Loucy (cell line): ENCODE measurements around the gene ZCCHC4.
"Not testable (repeated sequence)": the region's sequence is repeated elsewhere in the genome, so short reads cannot be mapped to it uniquely, and the experiment has no call there.

Source experiments
- H2AFZ ChIP-seq: fragments of 200-600 bp; sonication (generic); 2 replicates; pipeline ENCODE4 v1.6.0; 2016; ENCODE audit warnings: antibody characterized with exemption, mild to moderate bottlenecking, low read length, moderate library complexity
- H3F3A ChIP-seq: fragments of 200-600 bp; 2 replicates; pipeline ENCODE4 v1.6.0; 2016; ENCODE audit warnings: antibody characterized with exemption, low read depth, mild to moderate bottlenecking
- H3K27me3 ChIP-seq: fragments of 200-600 bp; sonication (generic); 2 replicates; pipeline ENCODE4 v1.6.1; 2014; ENCODE audit warnings: low read length, mild to moderate bottlenecking; ENCODE audit not compliant: insufficient read depth, poor library complexity, severe bottlenecking
- H3K36me3 ChIP-seq: fragments of 200-600 bp; sonication (generic); 2 replicates; pipeline ENCODE4 v1.6.1; 2016; ENCODE audit warnings: low read length; ENCODE audit not compliant: insufficient read depth
- H3K4me1 ChIP-seq: fragments of 200-600 bp; sonication (generic); 2 replicates; pipeline ENCODE4 v1.5.1; 2014; ENCODE audit warnings: low read length, mild to moderate bottlenecking; ENCODE audit not compliant: insufficient read depth, poor library complexity, severe bottlenecking
- H3K4me2 ChIP-seq: fragments of 200-600 bp; sonication (generic); 2 replicates; pipeline ENCODE4 v1.6.0; 2014; ENCODE audit warnings: antibody characterized with exemption, low read length, low read depth, mild to moderate bottlenecking; ENCODE audit not compliant: poor library complexity, severe bottlenecking
- H3K4me3 ChIP-seq: fragments of 200-600 bp; sonication (generic); 2 replicates; pipeline ENCODE4 v1.5.1; 2014; ENCODE audit warnings: low read length, mild to moderate bottlenecking, mixed read lengths; ENCODE audit not compliant: poor library complexity, severe bottlenecking
- H3K79me2 ChIP-seq: fragments of 200-600 bp; sonication (generic); 2 replicates; pipeline ENCODE4 v1.6.1; 2014; ENCODE audit warnings: low read length; ENCODE audit not compliant: insufficient read depth
- H3K9ac ChIP-seq: fragments of 200-600 bp; sonication (generic); 2 replicates; pipeline ENCODE4 v1.6.0; 2014; ENCODE audit warnings: mild to moderate bottlenecking, low read depth, low read length, moderate library complexity; ENCODE audit not compliant: poor library complexity, severe bottlenecking
- H3K9me2 ChIP-seq: fragments of 200-600 bp; sonication (generic); replicated peaks from 2 replicates; pipeline ENCODE4 v1.6.1; 2016; ENCODE audit warnings: low read depth, low read length, mixed read lengths
- H3K9me3 ChIP-seq: fragments of 200-600 bp; sonication (generic); 2 replicates; pipeline ENCODE4 v1.6.1; 2014; ENCODE audit warnings: mild to moderate bottlenecking, antibody characterized with exemption, low read length, low read depth; ENCODE audit not compliant: insufficient read depth
- H4K20me1 ChIP-seq: fragments of 200-600 bp; sonication (generic); 2 replicates; pipeline ENCODE4 v1.6.0; 2014; ENCODE audit warnings: antibody characterized with exemption, low read length, mild to moderate bottlenecking; ENCODE audit not compliant: insufficient read depth, poor library complexity, severe bottlenecking
- EZH2phosphoT487 ChIP-seq: fragments of 200-600 bp; IDR thresholded peaks from 2 replicates; pipeline ENCODE4 v1.6.1; 2018; ENCODE audit warnings: antibody characterized with exemption, mild to moderate bottlenecking, moderate library complexity, borderline replicate concordance
- TF ChIP-seq, protein P1 (sequence below): fragments of 200-600 bp; sonication (generic); conservative IDR thresholded peaks from 2 replicates; pipeline ENCODE4 v1.5.1; 2014; ENCODE audit warnings: mild to moderate bottlenecking, antibody characterized with exemption, low read length

Gene ZCCHC4

GRCh38 chr4:25321703-25322102 lies 9.1 kb downstream of the ZCCHC4 start:
- TF ChIP-seq, protein P1, sequence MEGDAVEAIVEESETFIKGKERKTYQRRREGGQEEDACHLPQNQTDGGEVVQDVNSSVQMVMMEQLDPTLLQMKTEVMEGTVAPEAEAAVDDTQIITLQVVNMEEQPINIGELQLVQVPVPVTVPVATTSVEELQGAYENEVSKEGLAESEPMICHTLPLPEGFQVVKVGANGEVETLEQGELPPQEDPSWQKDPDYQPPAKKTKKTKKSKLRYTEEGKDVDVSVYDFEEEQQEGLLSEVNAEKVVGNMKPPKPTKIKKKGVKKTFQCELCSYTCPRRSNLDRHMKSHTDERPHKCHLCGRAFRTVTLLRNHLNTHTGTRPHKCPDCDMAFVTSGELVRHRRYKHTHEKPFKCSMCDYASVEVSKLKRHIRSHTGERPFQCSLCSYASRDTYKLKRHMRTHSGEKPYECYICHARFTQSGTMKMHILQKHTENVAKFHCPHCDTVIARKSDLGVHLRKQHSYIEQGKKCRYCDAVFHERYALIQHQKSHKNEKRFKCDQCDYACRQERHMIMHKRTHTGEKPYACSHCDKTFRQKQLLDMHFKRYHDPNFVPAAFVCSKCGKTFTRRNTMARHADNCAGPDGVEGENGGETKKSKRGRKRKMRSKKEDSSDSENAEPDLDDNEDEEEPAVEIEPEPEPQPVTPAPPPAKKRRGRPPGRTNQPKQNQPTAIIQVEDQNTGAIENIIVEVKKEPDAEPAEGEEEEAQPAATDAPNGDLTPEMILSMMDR: no peak
- no peak for TF ChIP-seq EZH2phosphoT487
- H3K4me1 ChIP-seq: no peaks in the 10 kb centered on the region
- no peak overlapping the region for H3K9ac ChIP-seq
- H4K20me1 ChIP-seq: peaks cover 3% of the 10 kb centered on the region
- no peaks in the 10 kb centered on the region for H3K9me3 ChIP-seq
- H3F3A ChIP-seq: no peaks in the 10 kb centered on the region
- no peaks in the 10 kb centered on the region for H3K9me2 ChIP-seq
- no peaks in the 10 kb centered on the region for H3K27me3 ChIP-seq
- H2AFZ ChIP-seq: no peak overlapping the region
- no peak overlapping the region for H3K4me2 ChIP-seq
- no peak overlapping the region for H3K4me3 ChIP-seq
- H3K79me2 ChIP-seq: peaks cover 4% of the 10 kb centered on the region; the same call in 1 of the 2 replicates
- no peaks in the 10 kb centered on the region; the same call in 1 of the 2 replicates for H3K36me3 ChIP-seq

GRCh38 chr4:25328463-25328862 lies 15.9 kb downstream of the ZCCHC4 start:
- not testable (repeated sequence) for H3K4me1 ChIP-seq, H3K9me3 ChIP-seq, H3F3A ChIP-seq, H3K27me3 ChIP-seq, H3K4me3 ChIP-seq, H2AFZ ChIP-seq, H3K4me2 ChIP-seq, H4K20me1 ChIP-seq, H3K9me2 ChIP-seq, H3K36me3 ChIP-seq, H3K9ac ChIP-seq, H3K79me2 ChIP-seq

DNA sequence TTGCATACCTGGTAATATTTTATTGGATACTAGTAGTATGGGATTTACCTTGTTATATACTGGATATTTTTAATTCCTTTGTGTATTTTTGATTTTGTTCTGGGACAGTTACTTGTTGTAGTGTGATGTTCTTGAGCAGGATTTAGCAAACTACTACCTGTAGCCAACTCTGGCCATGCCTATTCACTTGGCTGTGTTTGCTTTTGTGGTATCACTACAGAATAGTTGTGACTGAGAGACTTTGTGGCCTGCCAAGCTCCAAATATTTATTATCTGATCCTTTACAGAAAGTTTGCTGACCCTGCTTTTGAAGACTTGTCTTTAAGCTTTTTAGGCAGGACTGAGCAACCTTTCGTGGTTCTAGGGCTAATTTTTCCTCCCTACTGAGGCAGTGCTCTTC lies 17.8 kb downstream of the ZCCHC4 start:
- H3K4me2 ChIP-seq: no peak overlapping the region

More for the DNA sequence above, 17.8 kb downstream of the ZCCHC4 start:
- Histone ChIP-seq H3F3A (no peaks in the 10 kb centered on the region), H3K4me3 (no peak overlapping the region), H3K9me3 (no peaks in the 10 kb centered on the region), H2AFZ (no peak overlapping the region), H3K9me2 (no peaks in the 10 kb centered on the region), H3K4me1 (no peaks in the 10 kb centered on the region), H3K79me2 (peaks cover 4% of the 10 kb centered on the region; the same call in 1 of the 2 replicates), H3K9ac (no peak overlapping the region), H3K36me3 (peaks cover 11% of the 10 kb centered on the region; the same call in 1 of the 2 replicates), H4K20me1 (peaks cover 3% of the 10 kb centered on the region), H3K27me3 (no peaks in the 10 kb centered on the region)
- TF ChIP-seq EZH2phosphoT487: no peak
- TF ChIP-seq, protein P1: no peak
